Activated CD4-positive, alpha-beta T cell treated with anti-CD3 and anti-CD28 coated beads for 1 hour (primary cell): ENCODE results near the gene IGSF9.

Experiments
- DNase-seq: peaks from one replicate; pipeline ENCODE4 v3.0.0-alpha.2; 2020

The IGSF9 gene

GRCh38 chr1:159930634-159931033 is 14.8 kb downstream of the IGSF9 start:
- no peak for DNase-seq

GRCh38 chr1:159930216-159930615 is 15.2 kb downstream of the IGSF9 start:
- no peak for DNase-seq

GRCh38 chr1:159929155-159930051 is 16.0 kb downstream of the IGSF9 start:
- no peak for DNase-seq

- DNase-seq: no peak
Observed at GRCh38 chr1:159928491-159929050, 16.8 kb downstream of the IGSF9 start.

GRCh38 chr1:159927849-159928431 is 17.5 kb downstream of the IGSF9 start:
- no peak for DNase-seq

- no peak for DNase-seq
Observed at GRCh38 chr1:159927211-159927848, 18.1 kb downstream of the IGSF9 start.

GRCh38 chr1:159925719-159926078 is 19.7 kb downstream of the IGSF9 start:
- DNase-seq: no peak

- DNase-seq: peak; percentile 83
Observed at GRCh38 chr1:159924791-159925718, 20.4 kb downstream of the IGSF9 start, which contains the start of gene TAGLN2. Gene TAGLN2, minus strand, starts transcription at chr1:159925507. Its CDS starts 4,998 bp downstream, at chr1:159920509.

- peak; percentile 32 for DNase-seq
Observed at GRCh38 chr1:159924025-159924790, 21.2 kb downstream of the IGSF9 start.

- peak; percentile 79 for DNase-seq
Observed at GRCh38 chr1:159923203-159924024, 22.0 kb downstream of the IGSF9 start.

- no peak for DNase-seq
Observed at GRCh38 chr1:159922511-159923202, 22.8 kb downstream of the IGSF9 start.

- DNase-seq: no peak
Observed at GRCh38 chr1:159921700-159922504, 23.5 kb downstream of the IGSF9 start.

- no peak for DNase-seq
Observed at GRCh38 chr1:159921251-159921650, 24.2 kb downstream of the IGSF9 start.

GRCh38 chr1:159920651-159921050 is 24.8 kb downstream of the IGSF9 start:
- no peak for DNase-seq

GRCh38 chr1:159920202-159920601 is 25.2 kb downstream of the IGSF9 start:
- no peak for DNase-seq

GRCh38 chr1:159919236-159919865 is 26.1 kb downstream of the IGSF9 start:
- DNase-seq: no peak

GRCh38 chr1:159918352-159919200 is 26.8 kb downstream of the IGSF9 start:
- no peak for DNase-seq
